Measurements from ENCODE around the gene IL32. TPM values are rescaled to one million over a fixed set of nuclear protein-coding genes. Genes with fewer than 3 reads are reported as not detected.
A peak's percentile ranks its signal among the peaks of the same experiment; 100 is the strongest.

IL32 gene
- total RNA-seq (ENCODE audit: low replicate concordance): 1.4 TPM in 1 of 2 replicates, not detected in the other

- TF ChIP-seq CTCF (IDR thresholded peaks at IDR 0.05) (no peak), EZH2 (IDR thresholded peaks at IDR 0.05) (no peak), EZH2phosphoT487 (IDR thresholded peaks at IDR 0.05) (no peak)
- Mint-ChIP-seq H3K36me3 (no peaks in the 10 kb centered on the region), H3K27ac (peak within 1 kb of the TSS; percentile 74), H3K4me1 (peaks cover under 1% of the 10 kb centered on the region), H3K27me3 (ENCODE audit: insufficient read depth, low read depth) (peaks cover 12% of the 10 kb centered on the region), H3K9me3 (no peaks in the 10 kb centered on the region), H3K4me3 (peak within 1 kb of the TSS; percentile 69)
- no peak within 1 kb of the TSS for H2AFZ ChIP-seq (replicated peaks)
- no peak within 1 kb of the TSS for H3K27ac ChIP-seq
- H3K79me2 ChIP-seq (ENCODE audit: low read depth): no peaks in the 10 kb centered on the region
- peaks cover 16% of the 10 kb centered on the region for H3K27me3 ChIP-seq
- no peak within 1 kb of the TSS for H3K9ac ChIP-seq
- no peaks in the 10 kb centered on the region for H3K4me1 ChIP-seq
- no peak for DNase-seq (ENCODE audit: low spot score)
- H3K36me3 ChIP-seq: no peaks in the 10 kb centered on the region
- no peak within 1 kb of the TSS for H3K4me2 ChIP-seq
- no peaks in the 10 kb centered on the region for H4K20me1 ChIP-seq (ENCODE audit: low read depth)
- no peaks in the 10 kb centered on the region for H3F3A ChIP-seq (ENCODE audit: low read depth)
- H3K4me3 ChIP-seq: no peak within 1 kb of the TSS
- no peaks in the 10 kb centered on the region for H3K9me3 ChIP-seq (ENCODE audit: low read depth)
Measured at GRCh38 chr16:3065069-3065741, at the start of gene IL32. IL32 (plus strand) TSS chr16:3065640; CDS start chr16:3065812, 172 bp downstream.

GRCh38 chr16:3015865-3016521, 49.4 kb upstream of the IL32 start:
- Mint-ChIP-seq H3K4me3 (peak overlapping the region; percentile 75), H3K27ac (no peak overlapping the region)
- H3K4me2 ChIP-seq: no peak overlapping the region

GRCh38 chr16:3017344-3017743, 48.1 kb upstream of the IL32 start:
- peaks cover 46% of the 10 kb centered on the region for H3K4me1 Mint-ChIP-seq
- H3K27ac Mint-ChIP-seq: no peak overlapping the region
- Histone ChIP-seq H3K4me3 (peak overlapping the region; percentile 91), H3K27me3 (peaks cover 47% of the 10 kb centered on the region), H3K4me2 (peak overlapping the region; percentile 89), H3K36me3 (no peaks in the 10 kb centered on the region), H3K27ac (no peak overlapping the region), H3K79me2 (ENCODE audit: low read depth) (peaks cover 22% of the 10 kb centered on the region), H3K4me1 (peaks cover 18% of the 10 kb centered on the region), H3K9ac (peak overlapping the region; percentile 30), H3K9me3 (ENCODE audit: low read depth) (no peaks in the 10 kb centered on the region), H3F3A (ENCODE audit: low read depth) (peaks cover 59% of the 10 kb centered on the region), H2AFZ (replicated peaks) (no peak overlapping the region), H4K20me1 (ENCODE audit: low read depth) (peaks cover 58% of the 10 kb centered on the region)
- H3K36me3 Mint-ChIP-seq: peaks cover 2% of the 10 kb centered on the region
- peaks cover 34% of the 10 kb centered on the region for H3K27me3 Mint-ChIP-seq (ENCODE audit: insufficient read depth, low read depth)
- H3K4me3 Mint-ChIP-seq: peak overlapping the region; percentile 75
- TF ChIP-seq EZH2 (IDR thresholded peaks at IDR 0.05): no peak
- no peak for TF ChIP-seq EZH2phosphoT487 (IDR thresholded peaks at IDR 0.05)
- no peak for TF ChIP-seq CTCF (IDR thresholded peaks at IDR 0.05)
- DNase-seq (ENCODE audit: low spot score): peak; percentile 58
- H3K9me3 Mint-ChIP-seq: no peaks in the 10 kb centered on the region

More at GRCh38 chr16:3015865-3016521, 49.4 kb upstream of the IL32 start:
- Histone ChIP-seq H3K9me3 (ENCODE audit: low read depth) (no peaks in the 10 kb centered on the region), H3K9ac (no peak overlapping the region), H3K27me3 (peaks cover 59% of the 10 kb centered on the region), H3K4me1 (peaks cover 16% of the 10 kb centered on the region), H3K36me3 (no peaks in the 10 kb centered on the region), H3K4me3 (no peak overlapping the region), H4K20me1 (ENCODE audit: low read depth) (peaks cover 48% of the 10 kb centered on the region), H3K79me2 (ENCODE audit: low read depth) (peaks cover 22% of the 10 kb centered on the region), H3K27ac (no peak overlapping the region), H2AFZ (replicated peaks) (no peak overlapping the region), H3F3A (ENCODE audit: low read depth) (peaks cover 45% of the 10 kb centered on the region)
- Mint-ChIP-seq H3K36me3 (peaks cover 2% of the 10 kb centered on the region), H3K27me3 (ENCODE audit: insufficient read depth, low read depth) (peaks cover 34% of the 10 kb centered on the region), H3K4me1 (peaks cover 38% of the 10 kb centered on the region), H3K9me3 (no peaks in the 10 kb centered on the region)
- no peak for DNase-seq (ENCODE audit: low spot score)
- TF ChIP-seq EZH2phosphoT487 (IDR thresholded peaks at IDR 0.05) (no peak), EZH2 (IDR thresholded peaks at IDR 0.05) (no peak), CTCF (IDR thresholded peaks at IDR 0.05) (no peak)

All from neural progenitor cell (in vitro differentiated cells).